ENCODE data around the gene LRRC72. TPM values are rescaled to one million over a fixed set of nuclear protein-coding genes. Genes with fewer than 3 reads are reported as not detected.
"Not testable (repeated sequence)": the region's sequence is repeated elsewhere in the genome, so short reads cannot be mapped to it uniquely, and the experiment has no call there.

Gene LRRC72
- polyA plus RNA-seq, 1 donor (not counting 4 experiments of a cell fraction or from before 2014, with no cell fraction given) = not detected

- FAIRE-seq (no peak), DNase-seq (ENCODE audit: low read depth, low spot score) (no peak)
- H3K9ac ChIP-seq (ENCODE audit: control insufficient read depth, extremely low read depth, insufficient read depth, low read length) = no peak overlapping the region
- no peaks in the 10 kb centered on the region for H3K27me3 ChIP-seq (ENCODE audit: control insufficient read depth, extremely low read depth, insufficient read depth, low read length)
- H3K79me2 ChIP-seq (ENCODE audit: control insufficient read depth, insufficient read depth, low read length) = no peaks in the 10 kb centered on the region
- H4K20me1 ChIP-seq (ENCODE audit: control insufficient read depth, extremely low read depth, insufficient read depth, low read length) = no peaks in the 10 kb centered on the region
- H3K36me3 ChIP-seq (ENCODE audit: control insufficient read depth in 2 of 2, extremely low read depth in 1 of 2, insufficient read depth in 2 of 2, low read length in 2 of 2) = no peaks in the 10 kb centered on the region
- TF ChIP-seq CTCF (optimal IDR thresholded peaks at IDR 0.05 in 1 of 3, IDR thresholded peaks at IDR 0.05 in 1 of 3, conservative IDR thresholded peaks at IDR 0.05 in 1 of 3; ENCODE audit: extremely low read depth in 1 of 3, insufficient read depth in 2 of 3, low read length in 3 of 3) (no peak), EZH2 (IDR thresholded peaks at IDR 0.05; ENCODE audit: low read length) (no peak)
- no peak overlapping the region for H2AFZ ChIP-seq (ENCODE audit: control insufficient read depth, low read length)
- no peak overlapping the region for H3K27ac ChIP-seq (ENCODE audit: control insufficient read depth, insufficient read depth, low read length)
- dilution Hi-C loops (cut with MboI; ENCODE audit: extremely low pct_ligation_motif_present, low sequenced_read_pairs) = no loop called here
- no peaks in the 10 kb centered on the region for H3K4me1 ChIP-seq (ENCODE audit: control insufficient read depth, extremely low read depth, insufficient read depth, low read length)
- H3K9me1 ChIP-seq (ENCODE audit: control insufficient read depth, extremely low read depth, insufficient read depth, low read length) = no peaks in the 10 kb centered on the region
- H3K4me3 ChIP-seq (ENCODE audit: control insufficient read depth in 2 of 3, extremely low read depth in 1 of 3, insufficient read depth in 2 of 3, low read depth in 1 of 3, low read length in 3 of 3) = no peak overlapping the region
- H3K9me3 ChIP-seq (ENCODE audit: control insufficient read depth, low read depth, low read length) = no peaks in the 10 kb centered on the region
- H3K4me2 ChIP-seq (ENCODE audit: control insufficient read depth, extremely low read depth, insufficient read depth, low read depth, low read length) = no peak overlapping the region
Measured at GRCh38 chr7:16594676-16595075, 68.1 kb downstream of the LRRC72 start.

DNA sequence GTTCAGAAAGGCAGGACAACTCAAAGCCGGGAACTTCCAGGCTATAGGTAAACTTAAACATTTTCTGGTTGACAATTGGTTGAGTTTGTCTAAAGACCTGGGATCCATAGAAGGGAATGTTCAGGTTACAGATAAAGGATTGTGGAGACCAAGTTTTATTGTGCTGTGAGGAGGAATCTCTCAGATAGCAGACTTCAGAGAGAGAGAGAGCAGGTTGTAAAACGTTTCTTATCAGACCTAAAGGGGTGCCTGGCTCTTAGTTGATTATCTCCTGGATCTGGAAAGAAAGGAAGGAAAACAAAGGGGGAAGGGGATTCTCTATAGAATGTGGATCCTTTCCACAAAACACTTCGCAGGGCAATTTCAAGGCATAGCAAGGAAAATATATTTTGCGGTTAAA is 69.0 kb downstream of the LRRC72 start:
- H3K4me3 ChIP-seq (ENCODE audit: control insufficient read depth in 2 of 3, extremely low read depth in 1 of 3, insufficient read depth in 2 of 3, low read depth in 1 of 3, low read length in 3 of 3); H3K27ac ChIP-seq (ENCODE audit: control insufficient read depth, insufficient read depth, low read length); H4K20me1 ChIP-seq (ENCODE audit: control insufficient read depth, extremely low read depth, insufficient read depth, low read length); H3K4me2 ChIP-seq (ENCODE audit: control insufficient read depth, extremely low read depth, insufficient read depth, low read depth, low read length); H3K9me3 ChIP-seq (ENCODE audit: control insufficient read depth, low read depth, low read length); H3K27me3 ChIP-seq (ENCODE audit: control insufficient read depth, extremely low read depth, insufficient read depth, low read length); H3K9ac ChIP-seq (ENCODE audit: control insufficient read depth, extremely low read depth, insufficient read depth, low read length); H3K4me1 ChIP-seq (ENCODE audit: control insufficient read depth, extremely low read depth, insufficient read depth, low read length); dilution Hi-C loops (cut with MboI; ENCODE audit: extremely low pct_ligation_motif_present, low sequenced_read_pairs); H3K9me1 ChIP-seq (ENCODE audit: control insufficient read depth, extremely low read depth, insufficient read depth, low read length); H2AFZ ChIP-seq (ENCODE audit: control insufficient read depth, low read length); H3K79me2 ChIP-seq (ENCODE audit: control insufficient read depth, insufficient read depth, low read length); H3K36me3 ChIP-seq (ENCODE audit: control insufficient read depth in 2 of 2, extremely low read depth in 1 of 2, insufficient read depth in 2 of 2, low read length in 2 of 2); FAIRE-seq; DNase-seq (ENCODE audit: low read depth, low spot score): not testable (repeated sequence)

DNA sequence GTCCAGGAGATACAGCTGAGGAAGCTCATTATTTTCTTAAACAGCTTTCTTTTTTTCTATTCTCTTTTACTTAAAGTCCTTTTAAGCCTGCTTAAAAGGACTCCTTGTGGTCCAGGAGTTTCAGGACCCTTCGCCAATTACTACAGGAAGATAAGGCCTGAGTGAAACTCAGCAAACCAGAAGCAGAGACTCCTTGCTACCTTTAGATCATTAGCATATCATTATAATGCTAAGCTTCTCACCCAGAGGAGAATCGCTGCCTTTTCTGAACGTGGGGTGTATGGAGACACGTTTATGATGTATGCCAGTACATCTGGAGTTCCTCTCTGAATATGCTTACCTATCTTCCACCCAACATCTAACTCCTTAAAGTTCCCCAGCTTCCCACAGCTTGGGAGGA is 71.4 kb downstream of the LRRC72 start:
- TF ChIP-seq CTCF (optimal IDR thresholded peaks at IDR 0.05 in 1 of 3, IDR thresholded peaks at IDR 0.05 in 1 of 3, conservative IDR thresholded peaks at IDR 0.05 in 1 of 3; ENCODE audit: extremely low read depth in 1 of 3, insufficient read depth in 2 of 3, low read length in 3 of 3) = no peak
- no peak for TF ChIP-seq EZH2 (IDR thresholded peaks at IDR 0.05; ENCODE audit: low read length)
- Histone ChIP-seq H3K79me2 (ENCODE audit: control insufficient read depth, insufficient read depth, low read length) (no peaks in the 10 kb centered on the region), H3K36me3 (ENCODE audit: control insufficient read depth in 2 of 2, extremely low read depth in 1 of 2, insufficient read depth in 2 of 2, low read length in 2 of 2) (peaks cover 0 to 4% of the 10 kb centered on the region in 2 experiments), H3K27ac (ENCODE audit: control insufficient read depth, insufficient read depth, low read length) (no peak overlapping the region), H3K4me1 (ENCODE audit: control insufficient read depth, extremely low read depth, insufficient read depth, low read length) (no peaks in the 10 kb centered on the region), H4K20me1 (ENCODE audit: control insufficient read depth, extremely low read depth, insufficient read depth, low read length) (no peaks in the 10 kb centered on the region), H3K4me2 (ENCODE audit: control insufficient read depth, extremely low read depth, insufficient read depth, low read depth, low read length) (no peak overlapping the region), H2AFZ (ENCODE audit: control insufficient read depth, low read length) (no peak overlapping the region), H3K4me3 (ENCODE audit: control insufficient read depth in 2 of 3, extremely low read depth in 1 of 3, insufficient read depth in 2 of 3, low read depth in 1 of 3, low read length in 3 of 3) (no peak overlapping the region), H3K9ac (ENCODE audit: control insufficient read depth, extremely low read depth, insufficient read depth, low read length) (no peak overlapping the region), H3K9me1 (ENCODE audit: control insufficient read depth, extremely low read depth, insufficient read depth, low read length) (no peaks in the 10 kb centered on the region), H3K27me3 (ENCODE audit: control insufficient read depth, extremely low read depth, insufficient read depth, low read length) (no peaks in the 10 kb centered on the region), H3K9me3 (ENCODE audit: control insufficient read depth, low read depth, low read length) (no peaks in the 10 kb centered on the region)
- dilution Hi-C loops (cut with MboI; ENCODE audit: extremely low pct_ligation_motif_present, low sequenced_read_pairs) = no loop called here
- FAIRE-seq (no peak), DNase-seq (ENCODE audit: low read depth, low spot score) (no peak)

Measured in keratinocyte (primary cell).